Brain pericyte (primary cell): Measurements from ENCODE around the gene OR5AS1.
"Not testable (repeated sequence)": the region's sequence is repeated elsewhere in the genome, so short reads cannot be mapped to it uniquely, and the experiment has no call there.

Experiments
- DNase-seq: peaks from one replicate; pipeline ENCODE4 v3.0.0-alpha.2; 2012; ENCODE audit warnings: low read depth, low spot score

OR5AS1 gene

DNA sequence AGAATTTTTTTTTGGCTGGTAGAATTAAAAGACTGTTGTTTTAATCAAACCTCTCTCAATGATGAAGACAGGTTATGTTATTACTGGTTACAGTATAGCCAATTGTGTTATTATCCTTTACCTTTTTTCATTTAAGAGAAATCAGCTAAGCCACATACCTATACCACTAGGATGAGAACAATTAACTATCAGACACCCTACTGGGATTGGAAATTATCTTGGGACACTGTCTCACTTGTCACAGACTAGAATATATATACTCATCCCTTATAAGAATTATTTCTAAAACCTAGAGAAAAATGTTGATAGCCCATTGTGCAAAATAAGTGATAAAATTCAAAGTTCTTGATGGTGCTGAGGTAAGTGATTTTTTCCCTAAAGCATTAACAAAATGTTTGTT, at the start of gene OR5AS1:
OR5AS1 (plus strand) TSS at position 301 of the 400 bp plus-strand sequence. CDS start 2,765 bp downstream, outside the sequence.
- DNase-seq, result no peak

DNA sequence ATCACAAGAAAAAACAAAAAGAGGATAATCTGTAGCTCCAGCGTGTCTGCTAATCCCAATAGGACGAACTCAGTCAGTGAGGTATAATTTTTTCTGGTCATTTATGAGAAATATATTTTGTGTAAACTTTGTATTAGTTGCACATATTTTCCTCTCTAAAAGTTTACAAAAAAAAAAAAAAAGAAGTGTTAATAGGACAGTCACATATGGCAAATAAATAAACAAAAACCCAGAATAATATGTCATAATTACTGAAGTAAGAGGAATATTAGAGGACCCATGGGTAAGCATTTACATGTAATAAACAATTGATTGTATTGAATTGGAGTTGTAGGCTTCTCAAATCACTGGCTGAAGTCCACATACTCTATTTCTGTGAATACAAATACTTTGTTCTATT, 32.9 kb upstream of the OR5AS1 start, which contains the start of gene OR5F1:
OR5F1 (minus strand) TSS at position 101 of the 400 bp plus-strand sequence; CDS start at position 101, 0 bp downstream.
- DNase-seq, result no peak

DNA sequence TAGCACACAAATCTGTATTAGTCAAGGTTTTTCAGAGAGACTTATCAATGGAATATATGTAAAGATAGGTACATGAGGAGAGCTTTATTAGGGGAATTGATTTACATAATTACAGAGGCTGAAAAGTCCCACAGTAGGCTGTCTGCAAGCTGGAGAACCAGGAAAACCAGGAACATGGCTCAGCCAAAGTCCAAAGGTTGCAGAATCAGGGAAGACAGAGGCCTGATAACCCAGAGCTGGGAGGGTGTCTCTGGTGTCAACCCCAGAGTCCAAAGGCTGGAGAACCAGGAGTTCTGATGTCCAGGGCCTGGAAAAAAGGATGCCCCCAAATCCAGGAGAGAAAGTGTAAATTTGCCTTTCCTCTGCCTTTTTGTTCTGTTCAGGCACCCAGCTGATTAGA, 16.7 kb upstream of the OR5AS1 start:
- DNase-seq, result no peak

DNA sequence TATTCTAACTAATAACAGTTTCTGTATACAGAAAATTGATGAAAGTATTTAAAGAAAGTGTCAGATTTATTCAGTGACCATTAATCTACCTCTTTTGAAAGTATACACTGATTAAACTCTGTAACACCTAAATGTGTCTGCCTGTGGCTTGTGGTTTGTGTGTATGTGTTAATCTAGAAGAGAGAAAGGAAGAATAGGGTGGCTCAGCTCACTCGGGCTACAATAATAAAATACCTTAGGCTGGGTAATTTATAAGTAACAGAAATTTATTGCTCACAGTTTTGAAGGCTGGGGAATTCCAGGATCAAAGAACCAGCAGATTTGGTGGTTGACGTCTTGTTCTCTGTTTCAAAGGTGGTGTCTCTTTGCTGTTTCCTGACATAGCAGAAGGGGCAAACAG, 13.6 kb upstream of the OR5AS1 start:
- no peak for DNase-seq

DNA sequence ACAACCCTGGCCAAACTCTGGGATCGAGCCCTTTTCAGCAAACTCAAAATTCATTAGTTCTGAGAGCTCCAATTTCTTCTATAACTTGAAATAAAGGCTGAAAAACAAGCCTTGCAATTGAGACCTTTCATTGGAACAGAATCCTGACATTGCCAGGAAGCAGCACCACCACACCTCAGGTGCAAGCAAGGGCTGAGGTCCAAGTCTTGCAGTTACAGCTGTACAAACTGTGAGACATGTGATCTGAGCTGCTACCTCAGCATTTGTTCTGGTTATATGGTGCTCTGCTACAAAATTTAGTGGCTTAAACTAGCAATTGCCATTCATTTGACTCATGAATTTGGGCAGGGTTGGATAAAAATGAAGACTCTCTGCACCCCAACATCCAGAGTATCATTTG, 18.1 kb downstream of the OR5AS1 start:
- no peak for DNase-seq

DNA sequence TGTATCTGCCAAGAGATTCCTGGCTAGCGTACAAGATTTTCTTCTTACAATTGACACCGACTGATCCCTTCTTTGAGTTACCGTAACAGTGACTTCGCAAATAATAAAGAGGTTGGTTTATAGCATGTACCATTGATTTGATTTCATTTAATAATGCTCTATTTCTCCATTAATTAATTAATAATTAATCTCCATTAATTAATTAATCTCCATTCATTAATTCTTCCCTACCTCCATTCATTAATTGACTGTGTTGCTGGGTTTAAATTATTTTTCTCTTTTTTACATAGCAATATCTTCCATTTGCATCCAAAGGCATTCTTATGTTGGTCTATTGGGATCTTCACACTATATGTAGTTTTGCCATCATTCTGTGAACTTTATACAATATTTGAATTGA, 21.0 kb downstream of the OR5AS1 start:
- no peak for DNase-seq

DNA sequence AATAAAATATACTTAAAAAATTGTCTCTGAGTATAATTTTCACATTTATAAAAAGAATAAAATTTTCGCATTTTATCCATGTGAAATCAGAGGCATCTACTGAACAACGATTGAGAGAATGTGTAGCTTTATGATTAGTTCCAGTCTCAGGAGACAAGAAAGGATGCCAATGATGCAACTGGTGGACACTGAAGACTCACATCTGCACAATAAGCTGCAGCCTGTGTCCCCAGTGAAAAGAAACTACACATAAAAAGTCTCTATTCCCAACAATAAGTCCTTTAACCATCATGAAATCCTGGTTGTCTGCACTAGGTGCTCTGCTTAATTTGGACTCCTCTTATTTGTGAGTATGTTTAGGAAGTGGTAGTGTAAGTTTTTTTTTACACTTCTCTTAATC, 22.0 kb downstream of the OR5AS1 start:
- DNase-seq, result no peak

DNA sequence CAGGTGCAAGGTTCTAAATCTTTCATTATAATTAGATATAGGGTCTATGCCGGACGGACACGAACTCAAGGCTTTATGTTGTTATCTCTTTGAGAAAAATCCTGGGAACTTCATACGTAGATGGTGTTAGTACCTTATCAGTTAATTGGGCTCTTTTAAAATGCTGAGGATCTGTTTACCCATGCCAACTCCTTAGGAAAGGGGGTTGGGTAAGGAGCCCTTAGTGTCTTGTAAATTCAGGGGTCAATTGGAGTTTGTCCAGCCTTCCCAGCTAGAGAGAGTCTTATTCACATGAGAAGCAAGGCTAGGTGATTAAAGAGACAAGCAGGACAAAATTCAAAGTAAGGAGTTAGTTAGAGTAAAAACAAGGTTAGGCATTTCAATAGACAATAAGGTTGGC, 28.9 kb downstream of the OR5AS1 start:
- DNase-seq, result not testable (repeated sequence)

DNA sequence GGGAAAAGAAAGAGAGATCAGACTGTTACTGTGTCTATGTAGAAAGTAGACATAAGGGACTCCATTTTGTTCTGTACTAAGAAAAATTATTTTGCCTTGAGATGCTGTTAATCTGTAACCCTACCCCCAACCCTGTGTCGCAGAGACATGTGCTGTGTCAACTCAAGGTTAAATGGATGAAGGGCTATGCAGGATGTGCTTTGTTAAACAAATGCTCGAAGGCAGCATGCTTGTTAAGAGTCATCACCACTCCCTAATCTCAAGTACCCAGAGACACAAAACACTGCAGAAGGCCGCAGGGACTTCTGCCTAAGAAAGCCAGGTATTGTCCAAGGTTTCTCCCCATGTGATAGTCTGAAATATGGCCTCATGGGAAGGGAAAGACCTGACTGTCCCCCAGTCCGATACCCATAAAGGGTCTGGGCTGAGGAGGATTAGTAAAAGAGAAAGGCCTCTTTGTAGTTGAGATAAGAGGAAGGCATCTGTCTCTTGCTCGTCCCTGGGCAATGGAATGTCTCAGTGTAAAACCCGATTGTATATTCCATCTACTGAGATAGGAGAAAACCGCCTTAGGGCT, 30.3 kb downstream of the OR5AS1 start:
- DNase-seq, result not testable (repeated sequence)

DNA sequence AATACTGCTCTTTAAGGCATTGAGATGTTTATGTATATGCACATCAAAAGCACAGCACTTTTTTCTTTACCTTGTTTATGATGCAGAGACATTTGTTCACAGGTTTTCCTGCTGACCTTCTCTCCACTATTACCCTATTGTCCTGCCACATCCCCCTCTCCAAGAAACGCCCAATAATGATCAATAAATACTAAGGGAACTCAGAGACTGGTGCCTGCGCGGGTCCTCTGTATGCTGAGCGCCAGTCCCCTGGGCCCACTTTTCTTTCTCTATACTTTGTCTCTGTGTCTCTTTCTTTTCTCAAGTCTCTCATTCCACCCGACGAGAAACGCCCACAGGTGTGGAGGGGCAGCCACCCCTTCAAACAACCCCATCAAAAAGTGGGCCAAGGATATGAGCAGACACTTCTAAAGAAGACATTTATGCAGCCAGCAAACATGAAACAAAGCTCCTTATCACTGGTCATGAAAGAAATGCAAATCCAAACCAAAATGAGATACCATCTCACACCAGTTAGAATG, 30.9 kb downstream of the OR5AS1 start:
- not testable (repeated sequence) for DNase-seq

DNA sequence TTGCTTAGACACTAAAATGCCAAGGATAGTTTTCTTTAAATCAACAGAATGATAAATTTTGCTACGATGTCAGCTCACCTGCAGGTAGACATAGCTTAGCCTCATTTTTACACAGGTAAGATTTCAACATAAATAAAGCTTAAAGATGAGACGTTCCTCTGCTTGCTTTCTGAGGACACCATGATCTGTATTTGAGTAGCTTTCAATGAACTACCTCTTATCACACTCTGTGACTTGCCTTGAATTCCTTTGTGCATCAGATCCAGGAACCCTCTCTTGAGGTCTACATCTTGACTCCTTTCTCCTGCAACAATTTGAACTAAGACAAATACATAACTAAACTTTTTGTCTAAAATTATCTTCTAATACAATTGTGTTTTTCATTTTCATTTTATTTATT, 39.5 kb downstream of the OR5AS1 start:
- no peak for DNase-seq
